Activated T-helper 2 cell treated with anti-CD3 and anti-CD28 coated beads, Interferon-gamma antibody, Interleukin-2, Interleukin-4, amounts not matched to agents 10 μg/mL and 5 μg/mL and 100 μg/mL, durations not matched to agents 14 hours and 24 hours and 36 hours (primary cell): ENCODE results near the gene GRB7. TPM values are rescaled to one million over a fixed set of nuclear protein-coding genes. Genes with fewer than 3 reads are reported as not detected.

ENCODE experiments used
- DNase-seq: peaks from one replicate; pipeline ENCODE4 v3.0.0; 2021; ENCODE audit warnings: low spot score
- H3K27ac Mint-ChIP-seq: one replicate; pipeline ENCODE4 v1.8.0; 2021; ENCODE audit warnings: mixed read lengths
- H3K27me3 Mint-ChIP-seq: one replicate; pipeline ENCODE4 v1.8.0; 2021; ENCODE audit warnings: low read depth, mixed read lengths
- H3K36me3 Mint-ChIP-seq: one replicate; pipeline ENCODE4 v1.8.0; 2021; ENCODE audit warnings: low read depth, mixed read lengths
- H3K4me1 Mint-ChIP-seq: one replicate; pipeline ENCODE4 v1.8.0; 2021; ENCODE audit warnings: low read depth, mixed read lengths
- H3K4me3 Mint-ChIP-seq: one replicate; pipeline ENCODE4 v1.8.0; 2021; ENCODE audit warnings: low read depth, mild to moderate bottlenecking, moderate library complexity, mixed read lengths
- H3K9me3 Mint-ChIP-seq: one replicate; pipeline ENCODE4 v1.8.0; 2021; ENCODE audit warnings: mixed read lengths
- intact Hi-C: fragments of 100-400 bp; cut with micrococcal nuclease; formaldehyde crosslinking; loops from one replicate; pipeline ENCODE4 v1.15.1; 2023
- total RNA-seq: library from RNA; stranded (reverse); gene quantifications from 2 replicates; pipeline ENCODE4 v1.2.3, GENCODE V29; 2022

Gene GRB7
- total RNA-seq, 1 donor from 2014 or later = 0.39 TPM

GRCh38 chr17:39730095-39730921, 7.4 kb upstream of the GRB7 start, which contains the start of gene MIEN1:
TSS of gene MIEN1 (minus strand) at chr17:39730532. CDS start at chr17:39730495, 37 bp downstream.
- Mint-ChIP-seq H3K4me3 (peak within 1 kb of the TSS; percentile 84), H3K4me1 (peaks cover 7% of the 10 kb centered on the region), H3K36me3 (peaks cover 10% of the 10 kb centered on the region), H3K9me3 (no peaks in the 10 kb centered on the region), H3K27me3 (peaks cover 1% of the 10 kb centered on the region), H3K27ac (peak within 1 kb of the TSS; percentile 77)
- intact Hi-C loops = no loop called here
- DNase-seq = peak; percentile 91

- Mint-ChIP-seq H3K27me3 (peaks cover 15% of the 10 kb centered on the region), H3K4me1 (peaks cover 7% of the 10 kb centered on the region), H3K4me3 (no peak overlapping the region), H3K36me3 (peaks cover 10% of the 10 kb centered on the region), H3K9me3 (no peaks in the 10 kb centered on the region), H3K27ac (no peak overlapping the region)
- intact Hi-C loops = no loop called here
- no peak for DNase-seq
Measured at GRCh38 chr17:39732586-39732985, 5.2 kb upstream of the GRB7 start.

DNA sequence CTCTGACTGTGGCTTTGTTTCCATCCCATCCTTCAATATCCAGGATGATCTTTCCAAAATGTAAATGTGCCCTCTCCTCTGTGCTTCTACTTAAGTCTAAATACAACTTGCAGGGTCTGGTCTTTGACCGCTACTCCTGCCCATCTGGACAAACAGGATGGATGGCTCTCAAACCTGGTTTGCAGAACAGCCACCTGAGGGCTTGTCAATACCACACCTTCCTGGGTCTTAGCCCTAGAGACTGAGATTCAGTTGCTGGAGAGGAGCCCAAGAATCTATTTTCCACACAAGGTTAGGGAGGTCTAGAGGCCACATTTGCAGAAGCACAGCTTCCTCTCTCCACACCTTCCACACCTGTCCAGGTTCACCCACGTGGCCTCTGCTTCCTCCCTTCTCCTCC, 1.9 kb upstream of the GRB7 start:
- no peak for DNase-seq
- no peak overlapping the region for H3K27ac Mint-ChIP-seq
- no peaks in the 10 kb centered on the region for H3K36me3 Mint-ChIP-seq
- H3K27me3 Mint-ChIP-seq = peaks cover 22% of the 10 kb centered on the region
- H3K4me1 Mint-ChIP-seq = peaks cover 17% of the 10 kb centered on the region
- H3K4me3 Mint-ChIP-seq = no peak overlapping the region
- intact Hi-C loops = no loop called here
- H3K9me3 Mint-ChIP-seq = no peaks in the 10 kb centered on the region

- H3K27ac Mint-ChIP-seq = no peak overlapping the region
- intact Hi-C loops = no loop called here
- DNase-seq = no peak
Measured at GRCh38 chr17:39736319-39737165, 1.2 kb upstream of the GRB7 start.

DNA sequence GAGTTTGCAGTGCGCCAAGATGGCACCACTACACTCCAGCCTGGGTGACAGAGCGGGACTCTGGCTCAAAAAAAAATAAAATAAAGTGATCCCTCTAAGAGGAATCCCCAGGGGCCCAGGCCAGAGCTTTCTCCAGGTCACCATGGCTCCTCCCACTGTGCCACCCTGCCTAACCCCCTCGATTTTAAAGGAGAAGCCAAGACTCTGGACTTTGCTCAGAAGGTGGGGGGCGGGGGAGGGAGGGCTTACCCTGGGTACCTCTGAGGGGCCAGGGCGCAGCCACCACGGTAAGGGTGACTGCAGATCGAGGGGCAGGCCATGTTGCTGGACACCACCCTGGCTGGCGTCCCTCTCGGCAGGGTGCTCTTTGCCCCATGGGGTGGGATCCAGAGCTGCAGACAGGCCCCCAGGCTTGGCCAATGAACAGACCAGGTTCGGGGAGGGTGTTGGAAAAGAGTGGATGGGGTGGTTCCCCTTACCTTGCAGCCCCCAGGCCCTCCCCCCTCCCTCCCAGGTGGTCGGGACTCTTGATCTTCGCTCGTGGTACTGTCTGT, 455 bp upstream of the GRB7 start:
- Mint-ChIP-seq H3K36me3 (no peaks in the 10 kb centered on the region), H3K4me3 (no peak overlapping the region), H3K4me1 (peaks cover 19% of the 10 kb centered on the region), H3K27me3 (peaks cover 24% of the 10 kb centered on the region), H3K27ac (no peak overlapping the region), H3K9me3 (no peaks in the 10 kb centered on the region)
- intact Hi-C loops = no loop called here
- DNase-seq = no peak

More at GRCh38 chr17:39736319-39737165, 1.2 kb upstream of the GRB7 start:
- Mint-ChIP-seq H3K4me3 (no peak overlapping the region), H3K27me3 (peaks cover 24% of the 10 kb centered on the region), H3K36me3 (no peaks in the 10 kb centered on the region), H3K9me3 (no peaks in the 10 kb centered on the region), H3K4me1 (peaks cover 19% of the 10 kb centered on the region)

GRCh38 chr17:39738568-39738901, 797 bp downstream of the GRB7 start:
- H3K27me3 Mint-ChIP-seq = peaks cover 23% of the 10 kb centered on the region
- no peaks in the 10 kb centered on the region for H3K9me3 Mint-ChIP-seq
- H3K27ac Mint-ChIP-seq = peak overlapping the region; percentile 60
- no peaks in the 10 kb centered on the region for H3K36me3 Mint-ChIP-seq
- peak overlapping the region; percentile 69 for H3K4me3 Mint-ChIP-seq
- intact Hi-C loops = no loop called here
- H3K4me1 Mint-ChIP-seq = peaks cover 19% of the 10 kb centered on the region
- peak; percentile 36 for DNase-seq

GRCh38 chr17:39738983-39739884, 1.5 kb downstream of the GRB7 start:
- H3K9me3 Mint-ChIP-seq = no peaks in the 10 kb centered on the region
- H3K4me3 Mint-ChIP-seq = no peak overlapping the region
- no peak overlapping the region for H3K27ac Mint-ChIP-seq
- no peaks in the 10 kb centered on the region for H3K36me3 Mint-ChIP-seq
- H3K4me1 Mint-ChIP-seq = peaks cover 19% of the 10 kb centered on the region
- DNase-seq = no peak
- intact Hi-C loops = no loop called here
- H3K27me3 Mint-ChIP-seq = peaks cover 22% of the 10 kb centered on the region

- Mint-ChIP-seq H3K4me3 (no peak overlapping the region), H3K4me1 (peaks cover 19% of the 10 kb centered on the region)
Measured at GRCh38 chr17:39739885-39740356, 2.2 kb downstream of the GRB7 start.

GRCh38 chr17:39740357-39741111, 2.8 kb downstream of the GRB7 start:
- intact Hi-C loops = no loop called here
- H3K36me3 Mint-ChIP-seq = no peaks in the 10 kb centered on the region
- H3K4me3 Mint-ChIP-seq = no peak overlapping the region

More at GRCh38 chr17:39739885-39740356, 2.2 kb downstream of the GRB7 start:
- Mint-ChIP-seq H3K9me3 (no peaks in the 10 kb centered on the region), H3K27me3 (peaks cover 22% of the 10 kb centered on the region), H3K27ac (no peak overlapping the region), H3K36me3 (no peaks in the 10 kb centered on the region)
- DNase-seq = no peak
- intact Hi-C loops = no loop called here

DNA sequence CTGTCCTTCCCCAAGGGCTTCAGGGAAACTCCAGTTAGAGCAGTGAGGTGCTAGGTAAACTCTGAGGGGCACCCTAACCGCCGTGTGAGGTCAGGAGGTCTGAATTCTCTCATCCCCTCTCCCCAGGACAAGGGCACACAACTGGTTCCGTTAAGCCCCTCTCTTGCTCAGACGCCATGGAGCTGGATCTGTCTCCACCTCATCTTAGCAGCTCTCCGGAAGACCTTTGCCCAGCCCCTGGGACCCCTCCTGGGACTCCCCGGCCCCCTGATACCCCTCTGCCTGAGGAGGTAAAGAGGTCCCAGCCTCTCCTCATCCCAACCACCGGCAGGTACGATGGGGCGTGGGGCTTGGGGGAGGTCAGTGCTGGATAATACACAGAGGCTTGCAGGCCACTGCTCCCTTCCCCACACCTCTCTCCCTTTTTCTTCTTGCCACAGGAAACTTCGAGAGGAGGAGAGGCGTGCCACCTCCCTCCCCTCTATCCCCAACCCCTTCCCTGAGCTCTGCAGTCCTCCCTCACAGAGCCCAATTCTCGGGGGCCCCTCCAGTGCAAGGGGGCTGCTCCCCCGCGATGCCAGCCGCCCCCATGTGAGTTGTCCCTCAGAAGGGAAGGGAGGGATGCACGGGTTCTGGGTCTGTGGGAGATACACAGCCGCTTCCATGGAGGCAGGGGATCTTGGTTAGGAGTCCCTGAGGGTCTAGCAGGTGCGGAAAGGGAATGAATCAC, 4.6 kb downstream of the GRB7 start:
- Mint-ChIP-seq H3K9me3 (no peaks in the 10 kb centered on the region), H3K4me3 (no peak overlapping the region), H3K4me1 (peaks cover 19% of the 10 kb centered on the region), H3K27me3 (peaks cover 9% of the 10 kb centered on the region), H3K27ac (no peak overlapping the region), H3K36me3 (no peaks in the 10 kb centered on the region)
- no peak for DNase-seq
- intact Hi-C loops = no loop called here

More at GRCh38 chr17:39740357-39741111, 2.8 kb downstream of the GRB7 start:
- H3K4me1 Mint-ChIP-seq = peaks cover 19% of the 10 kb centered on the region
- H3K27ac Mint-ChIP-seq = no peak overlapping the region
- peaks cover 21% of the 10 kb centered on the region for H3K27me3 Mint-ChIP-seq
- no peaks in the 10 kb centered on the region for H3K9me3 Mint-ChIP-seq
- DNase-seq = no peak

DNA sequence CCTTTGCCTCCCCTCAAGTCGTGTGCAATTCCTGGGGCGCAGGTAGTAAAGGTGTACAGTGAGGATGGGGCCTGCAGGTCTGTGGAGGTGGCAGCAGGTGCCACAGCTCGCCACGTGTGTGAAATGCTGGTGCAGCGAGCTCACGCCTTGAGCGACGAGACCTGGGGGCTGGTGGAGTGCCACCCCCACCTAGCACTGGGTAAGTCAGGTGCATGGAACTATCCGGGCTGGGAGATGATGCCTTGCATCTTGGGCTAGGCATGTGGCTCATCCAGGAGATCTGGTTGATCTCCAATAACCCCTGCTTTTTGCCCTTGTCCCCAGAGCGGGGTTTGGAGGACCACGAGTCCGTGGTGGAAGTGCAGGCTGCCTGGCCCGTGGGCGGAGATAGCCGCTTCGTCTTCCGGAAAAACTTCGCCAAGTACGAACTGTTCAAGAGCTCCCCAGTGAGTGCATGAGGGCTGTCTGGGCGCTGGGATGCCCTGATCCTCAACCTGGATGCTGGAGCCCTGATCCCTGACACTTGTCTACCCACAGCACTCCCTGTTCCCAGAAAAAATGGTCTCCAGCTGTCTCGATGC, 5.2 kb downstream of the GRB7 start:
- Mint-ChIP-seq H3K36me3 (no peaks in the 10 kb centered on the region), H3K9me3 (no peaks in the 10 kb centered on the region), H3K4me3 (no peak overlapping the region), H3K27me3 (peaks cover 6% of the 10 kb centered on the region), H3K4me1 (peaks cover 19% of the 10 kb centered on the region), H3K27ac (no peak overlapping the region)
- no peak for DNase-seq
- intact Hi-C loops = no loop called here
